ENCODE measurements around the gene XAB2. TPM values are rescaled to one million over a fixed set of nuclear protein-coding genes. Genes with fewer than 3 reads are reported as not detected.

XAB2 gene
- total RNA-seq, 1 donor from 2014 or later = 32.8 TPM

DNA sequence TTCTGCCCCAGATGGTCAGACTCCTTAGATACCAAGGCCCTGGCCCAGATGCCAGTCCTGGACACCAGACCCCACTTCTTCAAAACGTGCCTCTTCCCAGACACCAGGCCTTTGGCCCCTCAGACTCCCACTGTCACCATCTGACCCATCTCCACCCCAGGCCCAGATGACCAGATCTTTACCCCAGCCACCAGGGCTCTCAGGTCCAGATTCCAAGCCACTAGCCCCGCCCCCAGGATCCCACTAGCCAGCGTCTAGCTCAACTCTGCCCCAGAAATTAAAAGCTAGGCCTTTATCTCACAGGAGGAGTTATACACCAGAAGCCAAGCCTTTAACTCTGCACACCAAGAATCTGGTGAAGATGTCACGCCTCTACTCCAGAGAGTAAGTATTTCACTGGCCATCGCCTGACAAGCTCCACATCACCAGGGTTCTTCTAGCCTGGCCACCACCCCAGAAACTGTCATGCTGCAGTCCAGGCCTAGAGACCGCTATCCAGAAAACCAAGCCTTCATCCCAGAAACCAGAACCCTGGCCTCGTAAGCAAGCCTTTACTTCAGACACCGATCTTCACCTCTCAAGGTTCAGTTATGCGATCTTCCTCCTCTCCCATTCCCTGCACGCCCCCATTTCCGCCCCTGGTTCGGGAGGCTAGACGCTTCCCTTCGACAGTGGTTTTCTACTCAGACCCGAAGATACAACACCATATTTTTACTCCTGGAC, 595 bp downstream of the XAB2 start:
- TF ChIP-seq, protein P1, sequence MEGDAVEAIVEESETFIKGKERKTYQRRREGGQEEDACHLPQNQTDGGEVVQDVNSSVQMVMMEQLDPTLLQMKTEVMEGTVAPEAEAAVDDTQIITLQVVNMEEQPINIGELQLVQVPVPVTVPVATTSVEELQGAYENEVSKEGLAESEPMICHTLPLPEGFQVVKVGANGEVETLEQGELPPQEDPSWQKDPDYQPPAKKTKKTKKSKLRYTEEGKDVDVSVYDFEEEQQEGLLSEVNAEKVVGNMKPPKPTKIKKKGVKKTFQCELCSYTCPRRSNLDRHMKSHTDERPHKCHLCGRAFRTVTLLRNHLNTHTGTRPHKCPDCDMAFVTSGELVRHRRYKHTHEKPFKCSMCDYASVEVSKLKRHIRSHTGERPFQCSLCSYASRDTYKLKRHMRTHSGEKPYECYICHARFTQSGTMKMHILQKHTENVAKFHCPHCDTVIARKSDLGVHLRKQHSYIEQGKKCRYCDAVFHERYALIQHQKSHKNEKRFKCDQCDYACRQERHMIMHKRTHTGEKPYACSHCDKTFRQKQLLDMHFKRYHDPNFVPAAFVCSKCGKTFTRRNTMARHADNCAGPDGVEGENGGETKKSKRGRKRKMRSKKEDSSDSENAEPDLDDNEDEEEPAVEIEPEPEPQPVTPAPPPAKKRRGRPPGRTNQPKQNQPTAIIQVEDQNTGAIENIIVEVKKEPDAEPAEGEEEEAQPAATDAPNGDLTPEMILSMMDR (IDR thresholded peaks at IDR 0.05; ENCODE audit: partially characterized antibody, unreplicated experiment) = no peak
- Mint-ChIP-seq H3K27ac (ENCODE audit: unreplicated experiment) (peak overlapping the region; percentile 98), H3K4me1 (ENCODE audit: low read depth, unreplicated experiment) (peaks cover 8% of the 10 kb centered on the region), H3K4me3 (ENCODE audit: unreplicated experiment) (peak overlapping the region; percentile 99), H3K9me3 (ENCODE audit: unreplicated experiment) (peaks cover 12% of the 10 kb centered on the region), H3K36me3 (ENCODE audit: unreplicated experiment) (no peaks in the 10 kb centered on the region), H3K27me3 (ENCODE audit: unreplicated experiment) (peaks cover 12% of the 10 kb centered on the region)
- DNase-seq = no peak

- Mint-ChIP-seq H3K4me1 (ENCODE audit: low read depth, unreplicated experiment) (peaks cover 8% of the 10 kb centered on the region), H3K27ac (ENCODE audit: unreplicated experiment) (no peak overlapping the region), H3K9me3 (ENCODE audit: unreplicated experiment) (peaks cover 12% of the 10 kb centered on the region), H3K4me3 (ENCODE audit: unreplicated experiment) (no peak overlapping the region), H3K36me3 (ENCODE audit: unreplicated experiment) (no peaks in the 10 kb centered on the region), H3K27me3 (ENCODE audit: unreplicated experiment) (peaks cover 12% of the 10 kb centered on the region)
- TF ChIP-seq, protein P1 (IDR thresholded peaks at IDR 0.05; ENCODE audit: partially characterized antibody, unreplicated experiment) = no peak
- no peak for DNase-seq
These were observed 2.2 kb downstream of the XAB2 start for GRCh38 chr19:7627166-7627565.

DNA sequence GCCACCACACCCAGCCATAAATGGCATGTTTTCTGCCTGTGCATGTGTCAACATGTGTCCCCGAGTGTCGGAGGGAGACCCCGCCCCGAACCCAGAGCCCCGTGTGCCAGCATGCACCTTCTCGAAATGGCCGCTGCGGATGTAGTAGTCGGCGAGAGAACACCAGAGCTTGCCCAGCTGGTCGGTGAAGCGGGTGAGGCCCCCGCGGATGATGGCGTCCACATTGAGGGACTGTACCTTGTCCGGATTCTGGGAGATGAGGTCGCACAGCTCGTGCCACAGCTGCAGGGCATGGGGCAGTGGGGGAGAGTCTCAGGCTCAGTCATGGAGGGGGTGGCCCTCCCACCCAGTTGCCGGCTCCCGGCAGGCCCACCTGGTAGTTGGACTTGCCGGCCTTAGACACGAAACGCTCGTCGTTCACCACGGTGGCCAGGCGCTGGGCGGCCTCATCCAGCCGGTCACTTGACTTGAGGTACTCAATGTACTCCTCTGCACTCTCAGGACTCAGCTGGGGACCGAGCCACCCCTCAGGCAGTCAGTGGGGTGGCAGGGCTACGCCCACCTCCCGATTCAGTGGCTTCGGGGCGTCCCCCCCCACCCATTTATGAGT, 3.5 kb downstream of the XAB2 start:
- DNase-seq = no peak
- Mint-ChIP-seq H3K27ac (ENCODE audit: unreplicated experiment) (no peak overlapping the region), H3K4me1 (ENCODE audit: low read depth, unreplicated experiment) (peaks cover 8% of the 10 kb centered on the region), H3K4me3 (ENCODE audit: unreplicated experiment) (no peak overlapping the region), H3K36me3 (ENCODE audit: unreplicated experiment) (no peaks in the 10 kb centered on the region), H3K27me3 (ENCODE audit: unreplicated experiment) (peaks cover 12% of the 10 kb centered on the region), H3K9me3 (ENCODE audit: unreplicated experiment) (peaks cover 16% of the 10 kb centered on the region)
- TF ChIP-seq, protein P1 (IDR thresholded peaks at IDR 0.05; ENCODE audit: partially characterized antibody, unreplicated experiment) = no peak

DNA sequence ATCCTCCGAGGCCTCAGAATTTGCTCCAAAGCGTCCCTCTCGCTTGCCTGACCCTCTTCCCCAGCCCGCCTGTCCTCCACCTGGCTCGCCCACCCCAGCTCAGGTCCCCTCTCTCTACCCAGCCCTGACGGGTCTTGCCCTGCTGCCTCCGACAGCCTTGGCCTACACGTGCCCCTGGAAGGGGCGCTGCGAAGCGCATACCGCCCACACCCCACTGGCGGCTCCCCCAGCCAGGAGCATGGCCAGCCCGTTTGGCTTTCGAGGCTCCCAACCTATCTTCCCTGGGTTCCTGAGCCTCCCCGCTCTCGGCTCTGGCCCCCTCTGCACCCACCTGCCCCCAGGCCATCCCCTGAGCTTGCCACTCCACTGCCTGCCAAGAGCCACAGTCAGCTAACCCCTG, 4.5 kb downstream of the XAB2 start:
- Mint-ChIP-seq H3K27me3 (ENCODE audit: unreplicated experiment) (peaks cover 9% of the 10 kb centered on the region), H3K27ac (ENCODE audit: unreplicated experiment) (no peak overlapping the region), H3K4me1 (ENCODE audit: low read depth, unreplicated experiment) (peaks cover 8% of the 10 kb centered on the region), H3K4me3 (ENCODE audit: unreplicated experiment) (no peak overlapping the region), H3K36me3 (ENCODE audit: unreplicated experiment) (no peaks in the 10 kb centered on the region), H3K9me3 (ENCODE audit: unreplicated experiment) (peaks cover 14% of the 10 kb centered on the region)
- TF ChIP-seq, protein P1 (IDR thresholded peaks at IDR 0.05; ENCODE audit: partially characterized antibody, unreplicated experiment) = no peak
- no peak for DNase-seq
